Skin epidermis (tissue), 12 donors: ENCODE results near the gene CD247.
A peak's percentile ranks its signal among the peaks of the same experiment; 100 is the strongest.

ENCODE experiments used
- H3K27ac ChIP-seq, 21 experiments: fragments of 200-600 bp; sonication (generic) in 11 of 21; one replicate each; pipeline ENCODE4 v1.5.0; 2020; ENCODE audit warnings: mild to moderate bottlenecking in 3 of 21, inconsistent platforms in 2 of 21, moderate library complexity in 2 of 21
- H3K4me3 ChIP-seq, 7 experiments: fragments of 200-600 bp; sonication (generic) in 2 of 7; one replicate each; pipeline ENCODE4 v1.5.0; 2020; ENCODE audit warnings: inconsistent platforms in 2 of 7, mild to moderate bottlenecking in 2 of 7, moderate library complexity in 1 of 7

Gene CD247

DNA sequence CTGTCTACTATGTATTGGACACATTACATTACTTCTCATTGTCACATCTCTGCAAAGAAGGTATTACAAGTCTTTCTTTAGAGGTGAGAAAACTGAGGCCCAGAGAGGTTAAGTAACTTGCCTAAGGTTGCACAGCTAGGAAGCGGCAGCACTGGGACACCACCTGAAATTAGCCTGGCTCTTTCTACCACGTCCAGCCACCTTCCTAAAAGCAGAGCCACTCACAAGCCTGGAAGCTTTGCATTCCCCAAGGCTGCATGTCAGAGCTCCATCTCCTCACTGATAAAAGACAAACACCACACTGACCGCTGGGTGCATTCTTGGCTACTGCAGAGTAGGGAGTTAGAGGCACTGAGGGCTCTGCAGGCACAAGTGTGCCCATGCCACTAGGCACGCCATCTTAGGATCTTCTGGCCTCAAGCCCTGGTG, 2.4 kb downstream of the CD247 start:
- H3K4me3 ChIP-seq, result peak overlapping the region in 3 of 7 experiments; percentile 23 to 41 (median 35)
- peak overlapping the region in 7 of 21 experiments; percentile 65 to 89 (median 86) for H3K27ac ChIP-seq

DNA sequence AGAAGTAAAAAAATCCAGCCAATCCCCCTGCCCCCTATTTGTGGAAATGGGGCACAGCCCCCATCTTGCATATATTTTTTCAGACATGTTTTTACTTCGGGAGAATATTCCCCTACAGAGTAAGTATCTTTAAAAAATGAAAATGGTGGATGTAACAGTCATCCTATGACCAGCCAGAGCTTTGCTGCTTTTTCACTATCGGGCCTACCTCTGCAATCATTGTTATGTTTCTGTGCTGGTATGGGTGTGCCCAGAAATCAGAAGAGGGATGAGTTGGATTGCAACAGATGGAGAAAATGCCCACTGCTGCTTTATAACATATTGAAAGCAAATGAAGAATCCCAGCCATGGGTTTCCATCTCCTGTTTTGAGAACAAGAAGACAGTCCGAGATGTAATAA, 2.9 kb downstream of the CD247 start:
- Histone ChIP-seq H3K27ac (peak overlapping the region in 6 of 21 experiments; percentile 49 to 89 (median 86)), H3K4me3 (peak overlapping the region in 3 of 7 experiments; percentile 23 to 41 (median 35))

DNA sequence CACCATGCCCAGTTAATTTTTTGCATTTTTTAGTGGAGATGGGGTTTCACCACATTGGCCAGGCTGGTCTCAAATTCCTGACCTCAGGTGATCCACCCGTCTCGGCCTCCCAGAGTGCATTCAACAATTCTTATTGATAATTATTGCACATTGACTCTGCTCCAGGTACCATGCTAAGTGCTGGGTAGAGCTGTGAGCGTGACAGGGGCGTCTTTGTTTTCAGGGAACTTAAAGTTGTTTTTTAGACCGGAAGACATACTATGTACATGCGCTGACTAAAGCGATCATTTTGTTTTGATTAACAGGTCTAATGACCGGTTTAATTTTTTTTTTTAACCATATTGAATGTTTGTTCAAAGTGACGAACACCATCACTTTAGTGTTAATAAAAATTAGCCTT, 4.0 kb downstream of the CD247 start:
- H3K4me3 ChIP-seq, result peak overlapping the region in 2 of 7 experiments; percentile 3 to 41
- H3K27ac ChIP-seq, result peak overlapping the region in 4 of 21 experiments; percentile 62 to 89 (median 80)

DNA sequence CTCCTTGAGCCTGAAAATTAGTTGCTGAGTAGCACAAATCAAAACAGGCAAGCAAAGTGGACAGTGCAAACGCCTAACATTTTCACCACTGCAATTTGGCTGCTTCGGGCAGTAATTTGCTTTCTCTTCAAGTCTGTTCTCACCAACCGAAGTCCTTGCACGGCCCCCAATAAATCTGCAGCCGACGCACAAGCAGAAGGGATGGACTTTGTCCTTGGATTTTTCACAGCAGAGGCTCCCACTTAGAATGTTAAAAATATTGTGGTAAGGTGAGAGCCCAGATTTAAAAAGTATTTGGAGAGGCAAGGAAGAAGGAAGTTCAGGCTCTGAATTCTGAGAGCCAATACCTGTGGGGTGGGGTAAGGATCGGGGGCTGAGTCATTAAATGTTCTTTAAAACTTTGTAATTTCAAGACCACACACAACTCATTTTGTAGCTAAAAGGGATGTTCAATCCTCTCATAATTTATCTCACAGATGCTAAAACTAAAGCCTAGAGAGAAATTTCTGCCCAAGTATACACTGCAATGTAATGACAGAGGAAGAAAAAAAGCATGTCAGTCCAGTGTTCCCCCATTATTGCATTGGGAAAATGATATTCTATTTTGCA, 6.2 kb downstream of the CD247 start:
- H3K27ac ChIP-seq, result peak overlapping the region in 1 of 21 experiments; percentile 26
- no peak overlapping the region for H3K4me3 ChIP-seq

DNA sequence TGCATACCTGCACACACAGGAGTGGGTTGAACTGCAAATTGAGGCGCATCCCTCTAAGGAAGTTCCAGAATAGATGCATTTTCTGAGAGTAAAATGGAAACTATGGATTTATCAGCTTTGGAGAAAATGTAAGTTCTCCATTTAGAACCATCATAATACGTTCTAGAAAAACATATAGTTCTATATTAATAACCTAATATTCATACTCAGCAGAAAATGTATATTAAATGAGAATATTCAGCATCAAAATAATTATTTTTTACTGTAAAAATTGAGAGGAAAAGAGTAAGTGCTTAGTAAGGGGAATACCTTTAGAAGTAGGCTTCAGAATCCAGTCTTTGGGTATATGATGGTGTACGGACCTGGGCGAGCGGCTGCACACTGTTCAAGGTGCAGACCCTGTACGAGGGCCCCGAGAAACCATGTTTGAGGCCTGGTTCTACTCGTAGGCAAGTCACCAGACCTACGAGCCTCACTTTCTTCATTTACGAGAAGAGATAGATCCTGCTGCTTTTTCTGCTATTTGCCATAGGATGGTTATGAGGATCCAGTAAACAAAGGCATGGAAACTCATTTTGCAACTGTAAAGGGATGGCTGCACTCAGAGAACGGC, 6.8 kb downstream of the CD247 start:
- peak overlapping the region in 1 of 21 experiments; percentile 26 for H3K27ac ChIP-seq
- H3K4me3 ChIP-seq, result no peak overlapping the region

GRCh38 chr1:167510881-167511280, 7.4 kb downstream of the CD247 start:
- H3K27ac ChIP-seq, result peak overlapping the region in 1 of 21 experiments; percentile 14
- no peak overlapping the region for H3K4me3 ChIP-seq

GRCh38 chr1:167510244-167510643, 8.1 kb downstream of the CD247 start:
- peak overlapping the region in 1 of 21 experiments; percentile 14 for H3K27ac ChIP-seq

GRCh38 chr1:167509587-167509986, 8.7 kb downstream of the CD247 start:
- Histone ChIP-seq H3K27ac (no peak overlapping the region), H3K4me3 (no peak overlapping the region)

More at GRCh38 chr1:167510244-167510643, 8.1 kb downstream of the CD247 start:
- H3K4me3 ChIP-seq, result no peak overlapping the region

DNA sequence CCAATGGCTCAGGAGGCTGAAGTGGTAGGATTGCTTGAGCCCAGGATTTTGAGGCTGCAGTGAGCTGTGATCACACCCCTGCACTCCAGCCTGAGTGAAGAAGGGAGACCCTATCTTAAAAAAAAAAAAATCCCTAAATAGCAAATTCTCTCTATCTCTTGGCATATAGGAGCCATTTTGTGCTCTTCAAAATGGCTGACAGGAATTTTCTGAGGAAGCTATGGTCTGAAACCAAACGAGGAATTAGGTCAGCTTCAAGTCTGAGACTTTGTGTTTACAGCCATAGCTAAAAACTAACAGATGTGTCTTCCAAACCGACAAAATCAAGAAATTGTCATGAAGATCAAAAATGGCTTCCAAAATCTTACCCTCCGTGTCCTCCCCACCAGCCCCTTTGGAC, 10.6 kb downstream of the CD247 start:
- no peak overlapping the region for H3K27ac ChIP-seq
- H3K4me3 ChIP-seq, result no peak overlapping the region

DNA sequence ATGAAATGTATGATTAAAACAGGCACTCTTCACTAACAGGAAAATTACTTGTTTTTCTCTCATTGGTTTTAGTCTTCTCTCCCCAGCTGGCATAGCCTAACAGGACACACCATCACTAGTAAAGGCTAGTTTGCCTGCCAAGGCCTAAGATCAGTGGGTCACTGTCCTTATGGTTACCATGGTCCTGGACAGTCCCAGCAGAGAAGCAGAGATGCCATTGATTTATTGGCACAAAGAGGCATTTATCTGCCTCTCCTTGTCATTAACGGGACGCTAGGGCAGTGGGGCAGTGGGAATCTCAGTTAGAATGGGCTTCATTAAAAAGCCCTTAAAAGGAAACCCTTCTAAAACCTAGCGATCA, 13.9 kb downstream of the CD247 start:
- Histone ChIP-seq H3K27ac (no peak overlapping the region), H3K4me3 (no peak overlapping the region)

GRCh38 chr1:167503626-167504466, 14.5 kb downstream of the CD247 start:
- H3K27ac ChIP-seq, result no peak overlapping the region
- H3K4me3 ChIP-seq, result no peak overlapping the region

DNA sequence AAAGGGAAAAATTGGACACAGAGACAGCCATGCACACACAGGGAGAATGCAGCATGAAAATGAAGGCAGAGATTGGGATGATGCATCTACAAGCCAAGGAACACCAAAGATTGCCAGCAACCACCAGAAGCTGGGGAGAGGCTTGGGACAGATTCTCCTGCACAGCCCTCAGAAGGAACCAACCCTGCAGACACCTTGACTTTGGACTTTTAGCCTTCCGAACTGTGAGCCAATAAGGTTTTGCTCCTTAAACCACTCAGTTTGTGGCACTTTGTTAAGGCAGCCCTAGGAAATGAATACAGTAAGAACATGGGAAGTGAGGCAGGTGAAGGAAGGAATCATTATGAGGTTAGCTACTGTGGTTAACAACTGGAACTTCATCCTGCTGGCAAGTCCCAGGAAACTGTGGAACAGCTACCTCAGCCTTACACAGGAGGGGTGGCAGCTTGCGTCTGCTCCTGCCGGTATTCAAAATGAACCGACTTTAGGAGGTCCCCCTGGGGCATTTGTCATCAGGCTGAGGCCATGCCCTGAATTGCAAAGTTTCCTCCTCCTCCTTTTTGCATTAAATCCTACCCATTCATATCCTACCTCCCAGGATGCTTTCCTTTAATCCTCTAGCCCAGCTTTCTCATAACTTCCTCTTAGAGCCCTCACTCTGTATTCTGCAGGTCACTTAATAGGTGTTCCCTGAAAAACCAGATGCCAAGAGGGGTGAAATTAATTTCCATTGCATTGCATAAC, 15.4 kb downstream of the CD247 start:
- no peak overlapping the region for H3K27ac ChIP-seq
- H3K4me3 ChIP-seq, result no peak overlapping the region

DNA sequence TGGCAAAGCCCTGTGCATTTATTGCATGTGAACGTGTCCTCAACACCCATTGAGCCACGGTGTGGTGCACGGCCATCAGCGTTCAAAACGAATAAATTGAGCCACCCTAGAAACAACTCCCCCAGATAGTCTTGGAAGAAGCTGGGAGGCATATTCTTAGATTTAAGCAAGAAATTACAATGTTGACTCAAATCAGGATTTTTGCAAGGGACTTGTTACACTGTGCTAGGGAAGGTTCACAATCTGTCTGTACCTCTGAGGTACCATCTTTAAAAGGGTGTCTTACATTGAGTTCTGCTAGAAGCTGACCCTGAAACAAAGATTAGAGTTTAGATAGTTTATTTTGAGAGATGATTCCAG, 16.2 kb downstream of the CD247 start:
- H3K27ac ChIP-seq, result peak overlapping the region in 1 of 21 experiments; percentile 17
- H3K4me3 ChIP-seq, result no peak overlapping the region

- H3K27ac ChIP-seq, result peak overlapping the region in 2 of 21 experiments; percentile 4 to 17
- H3K4me3 ChIP-seq, result no peak overlapping the region
These were observed 16.7 kb downstream of the CD247 start for GRCh38 chr1:167501515-167502191.

DNA sequence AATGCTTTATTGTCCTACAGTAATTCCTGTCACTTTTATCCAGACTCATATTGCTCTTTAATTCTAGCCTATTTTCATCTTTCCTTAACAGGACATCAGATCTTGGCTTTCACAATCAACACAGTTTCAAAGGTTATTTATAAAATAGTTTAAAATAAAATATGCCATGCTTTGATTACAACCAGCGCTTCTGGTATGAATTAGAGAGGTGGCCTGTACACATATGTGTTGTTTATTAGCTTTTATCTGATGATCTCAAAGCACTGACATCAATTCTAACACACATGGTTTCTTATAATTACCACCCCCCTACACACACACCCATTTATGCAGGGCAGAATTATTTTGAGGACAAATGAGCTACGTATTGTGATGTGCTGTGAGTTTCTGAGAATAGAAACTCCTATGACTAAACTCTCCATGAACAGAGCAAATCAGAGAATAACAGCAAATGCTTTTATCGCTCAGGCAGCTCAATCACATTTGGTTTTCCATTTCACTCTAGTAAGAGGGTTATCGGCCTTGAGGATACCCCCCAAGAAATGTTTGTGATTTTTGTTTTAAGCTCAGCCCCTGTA, 18.0 kb downstream of the CD247 start:
- peak overlapping the region in 1 of 21 experiments; percentile 30 for H3K27ac ChIP-seq

GRCh38 chr1:167499664-167500101, 18.6 kb downstream of the CD247 start:
- no peak overlapping the region for H3K4me3 ChIP-seq
- H3K27ac ChIP-seq, result peak overlapping the region in 1 of 21 experiments; percentile 30

More for the DNA sequence above, 18.0 kb downstream of the CD247 start:
- H3K4me3 ChIP-seq, result no peak overlapping the region

DNA sequence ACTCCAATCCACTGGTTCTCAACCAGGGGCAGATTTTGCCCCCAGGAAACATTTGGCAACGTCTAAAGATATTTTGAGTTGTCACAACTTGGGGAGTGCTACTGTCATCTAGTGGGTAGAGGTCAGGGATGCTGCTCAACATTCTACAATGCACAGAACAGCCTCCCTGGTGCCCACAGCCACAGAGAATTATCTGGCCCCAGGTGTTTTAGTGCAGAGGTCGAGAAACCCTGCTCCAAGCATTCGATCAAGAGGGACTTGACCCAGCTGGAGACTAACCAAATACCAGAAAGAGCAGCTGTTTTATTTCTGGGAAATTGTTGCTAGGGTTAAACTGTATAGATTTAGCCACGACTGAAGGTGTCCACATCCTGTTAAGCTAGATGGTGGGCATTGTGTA, 19.2 kb downstream of the CD247 start:
- Histone ChIP-seq H3K27ac (peak overlapping the region in 1 of 21 experiments; percentile 30), H3K4me3 (no peak overlapping the region)

- Histone ChIP-seq H3K27ac (no peak overlapping the region), H3K4me3 (no peak overlapping the region)
These were observed 21.3 kb downstream of the CD247 start for GRCh38 chr1:167496797-167497619.
